Sigmoid colon (tissue), 7 donors: ENCODE data around the gene C4B. TPM values are rescaled to one million over a fixed set of nuclear protein-coding genes. Genes with fewer than 3 reads are reported as not detected.
"Not testable (repeated sequence)": the region's sequence is repeated elsewhere in the genome, so short reads cannot be mapped to it uniquely, and the experiment has no call there.

Experiments used
- DNase-seq: peaks from one replicate; pipeline ENCODE4 v3.0.0-alpha.2; 2019
- H3K27ac ChIP-seq, 4 donors: fragments of 200-600 bp; sonication (generic); one replicate each; pipeline ENCODE4 v1.5.1; 2016 to 2019; ENCODE audit warnings: mild to moderate bottlenecking in 1 of 4
- H3K27me3 ChIP-seq, 3 donors: fragments of 200-600 bp; sonication (generic); one replicate each; pipeline ENCODE4 v1.5.1; 2019; ENCODE audit warnings: mild to moderate bottlenecking in 1 of 3
- H3K36me3 ChIP-seq, 4 donors: fragments of 200-600 bp; sonication (generic); one replicate each; pipeline ENCODE4 v1.5.1; 2016 to 2019
- H3K4me1 ChIP-seq, 4 donors: fragments of 200-600 bp; sonication (generic); one replicate each; pipeline ENCODE4 v1.5.1; 2017 to 2019
- H3K4me3 ChIP-seq, 4 donors: fragments of 200-600 bp; sonication (generic); one replicate each; pipeline ENCODE4 v1.5.1; 2017 to 2019; ENCODE audit warnings: mild to moderate bottlenecking in 2 of 4, moderate library complexity in 1 of 4
- H3K9me3 ChIP-seq, 4 donors: fragments of 200-600 bp in 3 of 4; sonication (generic) in 3 of 4; one replicate each; pipeline versions ENCODE4 v1.5.1 to v1.6.1; 2013 to 2019
- CTCF ChIP-seq, 4 experiments: fragments of 450-650 bp in 3 of 4; fragments of 200-600 bp in 1 of 4; IDR thresholded peaks; one replicate each; pipeline ENCODE4 v1.5.1; 2016 to 2019; ENCODE audit warnings: antibody characterized with exemption in 4 of 4, mild to moderate bottlenecking in 3 of 4, moderate library complexity in 2 of 4
- EP300 ChIP-seq, 4 donors: sonication (generic); formaldehyde crosslinking; IDR thresholded peaks; one replicate each; pipeline ENCODE4 v1.6.1; 2017; ENCODE audit warnings: antibody characterized with exemption in 4 of 4
- POLR2A ChIP-seq, 2 donors: fragments of 450-650 bp; IDR thresholded peaks; one replicate each; pipeline ENCODE4 v1.6.1; 2016; ENCODE audit warnings: antibody characterized with exemption in 2 of 2, mild to moderate bottlenecking in 2 of 2, moderate library complexity in 2 of 2
- POLR2AphosphoS5 ChIP-seq, 4 donors: sonication (generic); formaldehyde crosslinking; IDR thresholded peaks; one replicate each; pipeline ENCODE4 v1.6.1; 2017; ENCODE audit warnings: antibody characterized with exemption in 4 of 4
- WGBS, 2 donors: extraction: QIAGEN DNeasy Blood & Tissue Kit; methylation state at CpG; one replicate each; pipeline ENCODE4 v1.1.7; 2013; 5-methylcytosine and 5-hydroxymethylcytosine counted together
- intact Hi-C: fragments of 100-400 bp; cut with DNase I; formaldehyde crosslinking; loops from one replicate; pipeline ENCODE4 v1.15.1; 2023
- polyA plus RNA-seq, 3 donors: library from polyadenylated mRNA; stranded (reverse); fragments of 200-250 nt; gene quantifications; one replicate each; pipeline ENCODE4 v1.2.3, GENCODE V29; 2013
- total RNA-seq, 4 donors: library from RNA; depleted of rRNA; stranded (reverse); fragments of >200 nt; gene quantifications; one replicate each; pipeline ENCODE4 v1.1.0, GENCODE V29; 2016
- donor health status: healthy with polysubstance abuse.
- donor health status: Bipolar disorder and iron deficiency.
- donor health status: healthy.

The C4B gene
- total and polyA plus RNA-seq, 7 donors = 3.2 to 291 (median 74.2) TPM

- TF ChIP-seq POLR2AphosphoS5 (IDR thresholded peaks at IDR 0.05) (peak; percentile 25 to 81 (median 38)), CTCF (IDR thresholded peaks at IDR 0.05) (no peak)
- no peaks in the 10 kb centered on the region for H3K36me3 ChIP-seq
- peak; percentile 91 for DNase-seq
- H3K4me1 ChIP-seq = peaks cover 0 to 29% (median 27%) of the 10 kb centered on the region in 4 donors
- intact Hi-C loops = loop anchor here (10.0 kb wide), 2 partner anchors 68 to 108 kb away; partner anchors contain the start of genes PPT2 and PRRT1
- peak overlapping the region; percentile 54 to 83 (median 70) for H3K27ac ChIP-seq
- H3K9me3 ChIP-seq = no peaks in the 10 kb centered on the region
- H3K4me3 ChIP-seq = no peak overlapping the region
- 60 to 68% methylated on average over 11 of the region's 11 CpGs for WGBS, 2 donors
- no peaks in the 10 kb centered on the region for H3K27me3 ChIP-seq
Measured at GRCh38 chr6:32047084-32047478, 32.5 kb downstream of the C4B start.

- Histone ChIP-seq H3K27me3 (no peaks in the 10 kb centered on the region), H3K4me3 (no peak overlapping the region), H3K9me3 (no peaks in the 10 kb centered on the region), H3K27ac (peak overlapping the region; percentile 54 to 83 (median 66)), H3K4me1 (peaks cover 0 to 29% (median 27%) of the 10 kb centered on the region in 4 donors), H3K36me3 (no peaks in the 10 kb centered on the region)
- peak; percentile 66 for DNase-seq
- intact Hi-C loops = loop anchor here (10.0 kb wide), 2 partner anchors 67 to 107 kb away; partner anchors contain the start of genes PPT2 and PRRT1
- TF ChIP-seq POLR2AphosphoS5 (IDR thresholded peaks at IDR 0.05) (no peak), CTCF (IDR thresholded peaks at IDR 0.05) (no peak), POLR2A (IDR thresholded peaks at IDR 0.05) (no peak), EP300 (IDR thresholded peaks at IDR 0.05) (no peak)
- WGBS, 2 donors = 80 to 81% methylated on average over 6 of the region's 6 CpGs
Measured at GRCh38 chr6:32047539-32047854, 32.9 kb downstream of the C4B start.

- no peaks in the 10 kb centered on the region for H3K9me3 ChIP-seq
- DNase-seq = peak; percentile 89
- H3K4me3 ChIP-seq = no peak overlapping the region
- peaks cover 0 to 29% (median 27%) of the 10 kb centered on the region in 4 donors for H3K4me1 ChIP-seq
- whole genome bisulfite sequencing, 2 donors = 43 to 51% methylated on average over 42 of the region's 42 CpGs
- intact Hi-C loops = loop anchor here (10.0 kb wide), 2 partner anchors 67 to 107 kb away; partner anchors contain the start of genes PPT2 and PRRT1
- TF ChIP-seq CTCF (IDR thresholded peaks at IDR 0.05) (peak; percentile 72 to 93 (median 77)), POLR2AphosphoS5 (IDR thresholded peaks at IDR 0.05) (no peak), EP300 (IDR thresholded peaks at IDR 0.05) (no peak), POLR2A (IDR thresholded peaks at IDR 0.05) (no peak)
- no peaks in the 10 kb centered on the region for H3K36me3 ChIP-seq
- H3K27me3 ChIP-seq = no peaks in the 10 kb centered on the region
- peak overlapping the region; percentile 54 to 83 (median 66) for H3K27ac ChIP-seq
Measured at GRCh38 chr6:32047855-32048766, 33.5 kb downstream of the C4B start.

GRCh38 chr6:32049149-32049548 lies 34.6 kb downstream of the C4B start:
- intact Hi-C loops = loop anchor here (10.0 kb wide), 2 partner anchors 66 to 106 kb away; partner anchors contain the start of genes PPT2 and PRRT1
- not testable (repeated sequence) for H3K27me3 ChIP-seq, H3K4me3 ChIP-seq, H3K9me3 ChIP-seq, H3K36me3 ChIP-seq, DNase-seq
- Histone ChIP-seq H3K27ac (peak overlapping the region in 3 of 4 donors; percentile 3 to 73 (median 54)), H3K4me1 (peaks cover 0 to 29% (median 27%) of the 10 kb centered on the region in 4 donors)
- 94 to 96% methylated on average over 21 of the region's 21 CpGs for WGBS, 2 donors

GRCh38 chr6:32049736-32050135 lies 35.1 kb downstream of the C4B start:
- H3K9me3 ChIP-seq, DNase-seq, H3K27me3 ChIP-seq, H3K36me3 ChIP-seq, H3K4me3 ChIP-seq: not testable (repeated sequence)
- Histone ChIP-seq H3K4me1 (peaks cover 0 to 29% (median 27%) of the 10 kb centered on the region in 4 donors), H3K27ac (peak overlapping the region in 2 of 4 donors; percentile 3 to 54)
- intact Hi-C loops = loop anchor here (10.0 kb wide), 2 partner anchors 65 to 105 kb away; partner anchors contain the start of genes PPT2 and PRRT1
- WGBS, 2 donors = 87 to 94% methylated on average over 11 of the region's 11 CpGs
